Measurements from ENCODE around the gene NBEAL1.
"Not testable (repeated sequence)": the region's sequence is repeated elsewhere in the genome, so short reads cannot be mapped to it uniquely, and the experiment has no call there.

Gene NBEAL1

GRCh38 chr2:203014456-203015199 is at the start of gene NBEAL1:
Gene NBEAL1, plus strand, starts transcription at chr2:203014875. Its CDS starts 1,510 bp downstream, at chr2:203016385.
- peak; percentile 93 for DNase-seq

GRCh38 chr2:202965810-202966460 is 48.7 kb upstream of the NBEAL1 start:
- no peak for DNase-seq

- DNase-seq = not testable (repeated sequence)
These were observed 45.3 kb upstream of the NBEAL1 start for GRCh38 chr2:202969404-202969803.

- no peak for DNase-seq
These were observed 37.9 kb upstream of the NBEAL1 start for GRCh38 chr2:202976809-202977208.

- DNase-seq = no peak
These were observed 31.7 kb upstream of the NBEAL1 start for GRCh38 chr2:202982779-202983491.

- DNase-seq = no peak
These were observed 24.9 kb upstream of the NBEAL1 start for GRCh38 chr2:202989749-202990148.

- DNase-seq = no peak
These were observed 24.2 kb upstream of the NBEAL1 start for GRCh38 chr2:202990501-202990900.

- not testable (repeated sequence) for DNase-seq
These were observed 17.6 kb upstream of the NBEAL1 start for GRCh38 chr2:202997113-202997512.

- DNase-seq = no peak
These were observed 12.4 kb upstream of the NBEAL1 start for GRCh38 chr2:203002054-203002821.

GRCh38 chr2:203003716-203004115 is 11.0 kb upstream of the NBEAL1 start:
- DNase-seq = no peak

GRCh38 chr2:203016716-203017115 is 2.0 kb downstream of the NBEAL1 start:
- DNase-seq = no peak

- DNase-seq = no peak
These were observed 3.5 kb downstream of the NBEAL1 start for GRCh38 chr2:203018181-203018580.

- DNase-seq = no peak
These were observed 4.5 kb downstream of the NBEAL1 start for GRCh38 chr2:203019142-203019541.

GRCh38 chr2:203021991-203022390 is 7.3 kb downstream of the NBEAL1 start:
- no peak for DNase-seq

- no peak for DNase-seq
These were observed 8.1 kb downstream of the NBEAL1 start for GRCh38 chr2:203022751-203023150.

- DNase-seq = no peak
These were observed 10.9 kb downstream of the NBEAL1 start for GRCh38 chr2:203025592-203025991.

- no peak for DNase-seq
These were observed 15.9 kb downstream of the NBEAL1 start for GRCh38 chr2:203030545-203030944.

- no peak for DNase-seq
These were observed 16.3 kb downstream of the NBEAL1 start for GRCh38 chr2:203030991-203031390.

- DNase-seq = no peak
These were observed 18.7 kb downstream of the NBEAL1 start for GRCh38 chr2:203033395-203033794.

- DNase-seq = no peak
These were observed 21.3 kb downstream of the NBEAL1 start for GRCh38 chr2:203035879-203036470.

GRCh38 chr2:203037026-203037425 is 22.4 kb downstream of the NBEAL1 start:
- DNase-seq = no peak

GRCh38 chr2:203038586-203038985 is 23.9 kb downstream of the NBEAL1 start:
- no peak for DNase-seq

GRCh38 chr2:203039211-203039610 is 24.5 kb downstream of the NBEAL1 start:
- not testable (repeated sequence) for DNase-seq

All from NCI-H1105 treated with DMSO at 0.1 percent for 48 hours (cell line).